H1 (cell line): ENCODE measurements around the gene MFSD2A.
A peak's percentile ranks its signal among the peaks of the same experiment; 100 is the strongest.

ENCODE experiments used
- ASH2L ChIP-seq: fragments of 200-600, 300-600 bp; sonication (generic); IDR thresholded peaks from one replicate; pipeline ENCODE4 v1.7.1; 2017; ENCODE audit warnings: low read length
- CEBPB ChIP-seq: IDR thresholded peaks from 2 replicates; pipeline ENCODE4 v1.6.1; 2012; ENCODE audit warnings: low read depth, low read length
- CREB1 ChIP-seq: IDR thresholded peaks from 2 replicates; pipeline ENCODE4 v1.6.1; 2012; ENCODE audit warnings: inconsistent platforms
- CTCF ChIP-seq, 3 experiments: IDR thresholded peaks; 1 replicate in 2 of 3; 2 replicates in 1 of 3; pipeline versions ENCODE4 v1.5.1 to v1.6.1; 2011; ENCODE audit warnings: low read length in 3 of 3, mild to moderate bottlenecking in 3 of 3, inconsistent platforms in 2 of 3, low read depth in 1 of 3, moderate library complexity in 1 of 3; ENCODE audit not compliant: insufficient read depth in 1 of 3; ENCODE audit errors: control extremely low read depth in 1 of 3
- EP300 ChIP-seq, 2 experiments: IDR thresholded peaks; 1 replicate in 1 of 2; 2 replicates in 1 of 2; pipeline ENCODE4 v1.6.1; 2011 to 2012; ENCODE audit warnings: low read depth in 2 of 2, low read length in 2 of 2, mild to moderate bottlenecking in 2 of 2, borderline replicate concordance in 1 of 2, inconsistent platforms in 1 of 2, moderate library complexity in 1 of 2
- HDAC2 ChIP-seq, 2 experiments: fragments of 300-600 bp in 1 of 2; sonication (generic) in 1 of 2; IDR thresholded peaks; 2 replicates each; pipeline ENCODE4 v1.6.1; 2011 to 2012; ENCODE audit warnings: low read depth in 2 of 2, low read length in 2 of 2, mild to moderate bottlenecking in 2 of 2, moderate library complexity in 2 of 2, borderline replicate concordance in 1 of 2, inconsistent platforms in 1 of 2
- JUN ChIP-seq: IDR thresholded peaks from 2 replicates; pipeline ENCODE4 v1.6.1; 2011; ENCODE audit warnings: low read depth, mild to moderate bottlenecking, improper control_type of control experiment, low read length
- MAX ChIP-seq: IDR thresholded peaks from 2 replicates; pipeline ENCODE4 v1.6.1; 2012; ENCODE audit warnings: inconsistent platforms
- POLR2A ChIP-seq, 2 experiments: IDR thresholded peaks; 1 replicate in 1 of 2; 2 replicates in 1 of 2; pipeline ENCODE4 v1.6.1; 2011; ENCODE audit warnings: low read depth in 2 of 2, low read length in 2 of 2, mild to moderate bottlenecking in 2 of 2; ENCODE audit errors: control extremely low read depth in 1 of 2
- POLR2AphosphoS5 ChIP-seq: IDR thresholded peaks from 2 replicates; pipeline ENCODE4 v1.6.1; 2011; ENCODE audit warnings: low read depth, low read length
- USF2 ChIP-seq: IDR thresholded peaks from 2 replicates; pipeline ENCODE4 v1.6.1; 2011; ENCODE audit warnings: low read length, improper control_type of control experiment
- YY1 ChIP-seq: IDR thresholded peaks from 2 replicates; pipeline ENCODE4 v1.6.1; 2011; ENCODE audit warnings: low read depth, mild to moderate bottlenecking, low read length

- TF ChIP-seq CREB1 (no peak; the same call in none of the 2 replicates), ASH2L (peak; percentile 45), CTCF (IDR thresholded peaks at IDR 0.05; ENCODE audit: control extremely low read depth in 1 of 3, insufficient read depth in 1 of 3, low read depth in 1 of 3, low read length in 3 of 3) (no peak), POLR2AphosphoS5 (peak; percentile 94), HDAC2 (IDR thresholded peaks at IDR 0.05; ENCODE audit: borderline replicate concordance in 1 of 2, low read depth in 2 of 2, low read length in 2 of 2) (no peak), USF2 (no peak), EP300 (IDR thresholded peaks at IDR 0.05; ENCODE audit: borderline replicate concordance in 1 of 2, low read depth in 2 of 2, low read length in 2 of 2) (no peak), MAX (peak; percentile 91), YY1 (no peak), POLR2A (IDR thresholded peaks at IDR 0.05; ENCODE audit: control extremely low read depth in 1 of 2, low read depth in 2 of 2, low read length in 2 of 2) (peak; percentile 84 to 89), JUN (no peak), CEBPB (no peak)
Measured at GRCh38 chr1:39954870-39955546, at the start of gene MFSD2A.
